Calu3 (cell line): ENCODE measurements around the gene ITGB2. TPM values are rescaled to one million over a fixed set of nuclear protein-coding genes. Genes with fewer than 3 reads are reported as not detected.

ENCODE experiments used
- BruUV-seq: library from RNA; stranded (reverse); fragments of 400-500 nt; replicated peaks from 2 replicates; lab custom pipeline; 2021; lab: Mats Ljungman, UMichigan
- CTCF ChIA-PET: fragments of 300-600 bp; sonication (Branson Sonifier 250); formaldehyde crosslinking; loops from one replicate; lab custom pipeline; 2022; ENCODE audit warnings: antibody characterized with exemption; lab: Charles Lee
- DNase-seq: peaks from one replicate; pipeline ENCODE4 v3.0.0; 2022
- H3K27ac Mint-ChIP-seq: one replicate; pipeline ENCODE4 v1.8.0; 2022; ENCODE audit warnings: mixed read lengths; ENCODE audit not compliant: unreplicated experiment
- H3K27me3 Mint-ChIP-seq: one replicate; pipeline ENCODE4 v1.8.0; 2022; ENCODE audit warnings: mixed read lengths; ENCODE audit not compliant: unreplicated experiment
- H3K36me3 Mint-ChIP-seq: one replicate; pipeline ENCODE4 v1.8.0; 2022; ENCODE audit warnings: mild to moderate bottlenecking, moderate library complexity, mixed read lengths; ENCODE audit not compliant: insufficient read depth, unreplicated experiment
- H3K4me1 Mint-ChIP-seq: one replicate; pipeline ENCODE4 v1.8.0; 2022; ENCODE audit warnings: mild to moderate bottlenecking, low read depth, mixed read lengths; ENCODE audit not compliant: unreplicated experiment
- H3K4me3 Mint-ChIP-seq: one replicate; pipeline ENCODE4 v1.8.0; 2022; ENCODE audit warnings: mild to moderate bottlenecking, low read depth, moderate library complexity, mixed read lengths; ENCODE audit not compliant: unreplicated experiment
- H3K9me3 Mint-ChIP-seq: one replicate; pipeline ENCODE4 v1.8.0; 2022; ENCODE audit warnings: low read depth, mixed read lengths; ENCODE audit not compliant: unreplicated experiment
- intact Hi-C: fragments of 100-400 bp; cut with micrococcal nuclease; formaldehyde crosslinking; loops from one replicate; pipeline ENCODE4 v1.10.0; 2022; ENCODE audit not compliant: unreplicated experiment
- total RNA-seq: library from RNA; stranded (reverse); gene quantifications from 2 replicates; pipeline ENCODE4 v1.2.3, GENCODE V29; 2022
- TF ChIP-seq, protein P1 (sequence below): fragments of 200-600 bp; IDR thresholded peaks from one replicate; pipeline ENCODE4 v1.8.0; 2022; ENCODE audit warnings: antibody characterized with exemption; ENCODE audit not compliant: unreplicated experiment

ITGB2 gene
- total RNA-seq, 1 experiment from 2014 or later: 0.42 TPM

DNA sequence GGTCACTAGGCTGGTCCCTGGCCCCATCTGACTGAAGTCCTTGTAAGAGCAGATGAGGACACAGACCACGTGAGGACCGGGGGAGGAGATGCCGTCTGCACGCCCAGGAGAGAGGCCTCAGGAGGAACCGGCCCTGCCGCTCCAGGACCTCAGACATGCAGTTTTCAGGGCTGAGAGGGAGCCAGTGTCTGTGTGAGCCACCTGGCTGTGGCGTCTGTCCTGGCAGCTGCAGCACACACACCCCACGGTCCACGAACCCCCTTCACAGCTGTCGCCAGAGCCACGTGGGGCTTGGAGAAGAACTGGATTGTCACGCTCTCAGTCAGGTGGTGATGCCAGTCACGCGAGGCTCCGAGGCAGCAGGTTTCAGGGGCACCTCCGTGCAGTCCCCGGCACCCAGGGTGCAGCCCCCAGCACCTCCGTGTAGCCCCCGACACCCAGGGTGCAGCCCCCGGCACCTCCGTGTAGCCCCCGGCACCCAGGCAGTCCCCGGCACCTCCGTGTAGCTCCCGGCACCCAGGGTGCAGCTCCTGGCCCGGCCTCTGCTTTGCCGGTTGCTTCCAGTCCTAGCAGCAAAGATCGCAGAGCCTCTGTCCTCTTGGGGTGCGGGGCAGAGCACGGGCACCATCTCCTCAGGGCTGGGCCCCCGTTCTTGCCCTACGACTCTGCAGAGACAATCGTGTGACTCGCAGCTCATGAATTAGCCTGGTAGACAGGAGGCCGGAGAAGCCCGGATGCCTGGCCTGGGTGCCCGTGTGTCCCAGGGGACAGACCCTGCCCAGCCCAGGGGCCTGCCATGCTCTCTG is 83.8 kb downstream of the ITGB2 start:
- peak; percentile 43 for DNase-seq
- H3K4me1 Mint-ChIP-seq: peaks cover 15% of the 10 kb centered on the region
- H3K27me3 Mint-ChIP-seq: peaks cover 51% of the 10 kb centered on the region
- no peak overlapping the region for H3K27ac Mint-ChIP-seq
- intact Hi-C loops: no loop called here
- no peaks in the 10 kb centered on the region for H3K9me3 Mint-ChIP-seq
- BruUV-seq: no TSS peak
- CTCF ChIA-PET: interaction anchor here (0.8 kb wide), 1 partner anchor 165 kb away, joined by 7 read pairs; no protein-coding TSS in a partner anchor
- peaks cover 4% of the 10 kb centered on the region for H3K36me3 Mint-ChIP-seq
- TF ChIP-seq, protein P1, sequence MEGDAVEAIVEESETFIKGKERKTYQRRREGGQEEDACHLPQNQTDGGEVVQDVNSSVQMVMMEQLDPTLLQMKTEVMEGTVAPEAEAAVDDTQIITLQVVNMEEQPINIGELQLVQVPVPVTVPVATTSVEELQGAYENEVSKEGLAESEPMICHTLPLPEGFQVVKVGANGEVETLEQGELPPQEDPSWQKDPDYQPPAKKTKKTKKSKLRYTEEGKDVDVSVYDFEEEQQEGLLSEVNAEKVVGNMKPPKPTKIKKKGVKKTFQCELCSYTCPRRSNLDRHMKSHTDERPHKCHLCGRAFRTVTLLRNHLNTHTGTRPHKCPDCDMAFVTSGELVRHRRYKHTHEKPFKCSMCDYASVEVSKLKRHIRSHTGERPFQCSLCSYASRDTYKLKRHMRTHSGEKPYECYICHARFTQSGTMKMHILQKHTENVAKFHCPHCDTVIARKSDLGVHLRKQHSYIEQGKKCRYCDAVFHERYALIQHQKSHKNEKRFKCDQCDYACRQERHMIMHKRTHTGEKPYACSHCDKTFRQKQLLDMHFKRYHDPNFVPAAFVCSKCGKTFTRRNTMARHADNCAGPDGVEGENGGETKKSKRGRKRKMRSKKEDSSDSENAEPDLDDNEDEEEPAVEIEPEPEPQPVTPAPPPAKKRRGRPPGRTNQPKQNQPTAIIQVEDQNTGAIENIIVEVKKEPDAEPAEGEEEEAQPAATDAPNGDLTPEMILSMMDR: no peak
- no peak overlapping the region for H3K4me3 Mint-ChIP-seq

DNA sequence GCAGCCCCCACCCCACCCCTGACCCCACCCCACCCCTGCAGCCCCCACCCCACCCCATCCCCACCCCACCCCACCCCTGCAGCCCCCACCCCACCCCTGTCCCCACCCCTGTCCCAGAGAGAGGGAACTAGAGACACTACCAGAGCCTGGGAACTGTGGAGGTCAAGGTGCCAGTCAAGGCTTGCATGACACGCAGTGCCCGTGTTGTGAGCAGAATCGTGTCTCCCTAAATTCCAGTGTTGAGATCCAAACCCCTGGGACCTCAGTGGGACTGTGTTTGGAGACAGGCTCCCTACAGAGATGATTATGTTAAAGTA is 84.4 kb downstream of the ITGB2 start:
- intact Hi-C loops: no loop called here
- Mint-ChIP-seq H3K9me3 (no peaks in the 10 kb centered on the region), H3K36me3 (peaks cover 4% of the 10 kb centered on the region), H3K4me1 (peaks cover 15% of the 10 kb centered on the region), H3K27me3 (peaks cover 45% of the 10 kb centered on the region), H3K4me3 (no peak overlapping the region), H3K27ac (no peak overlapping the region)
- CTCF ChIA-PET: no interaction called here
- BruUV-seq: no TSS peak
- no peak for DNase-seq
- TF ChIP-seq, protein P1: no peak

Other genes with a start within 250 kb of the ITGB2 start
- gene KRTAP12-1, start 238.7 kb downstream of the ITGB2 start, total RNA-seq: not detected in 2 replicates
- gene KRTAP10-12, start 223.7 kb downstream of the ITGB2 start, total RNA-seq: not detected in 2 replicates
- gene TSPEAR, start 209.3 kb downstream of the ITGB2 start, total RNA-seq: not detected in 2 replicates
- 61.7 and 70.8 TPM in 2 replicates for gene UBE2G2, start 119.1 kb downstream of the ITGB2 start, total RNA-seq
- gene SUMO3, start 102.8 kb downstream of the ITGB2 start, total RNA-seq: 56.7 and 58.1 TPM in 2 replicates
- gene PTTG1IP, start 47.2 kb downstream of the ITGB2 start, total RNA-seq: 135 and 136 TPM in 2 replicates
- gene SLX9, start 19.1 kb upstream of the ITGB2 start, total RNA-seq: 24.6 and 28.6 TPM in 2 replicates
- gene ADARB1, start 153.7 kb upstream of the ITGB2 start, total RNA-seq: 1.7 and 2.8 TPM in 2 replicates